Body of pancreas (tissue), 4 donors: ENCODE data around the gene MAP7D1. TPM values are rescaled to one million over a fixed set of nuclear protein-coding genes. Genes with fewer than 3 reads are reported as not detected.
"Not testable (repeated sequence)": the region's sequence is repeated elsewhere in the genome, so short reads cannot be mapped to it uniquely, and the experiment has no call there.

Source experiments
- ATAC-seq: fragments of 150-250 bp; one replicate; pipeline ENCODE4 v1.9.1; 2016
- DNase-seq, 4 donors: peaks; one replicate each; pipeline ENCODE4 v3.0.0-alpha.2; 2019
- H3K27ac ChIP-seq, 4 donors: fragments of 200-600 bp; sonication (generic); 1 replicate in 3 of 4; 2 replicates in 1 of 4; pipeline versions ENCODE4 v1.5.1 to v1.6.1; 2016 to 2019; ENCODE audit warnings: mild to moderate bottlenecking in 1 of 4, mixed read lengths in 1 of 4, moderate library complexity in 1 of 4
- H3K27me3 ChIP-seq, 2 donors: fragments of 200-600 bp; sonication (generic); one replicate each; pipeline ENCODE4 v1.6.0; 2016; ENCODE audit warnings: mild to moderate bottlenecking in 1 of 2
- H3K36me3 ChIP-seq, 2 donors: fragments of 200-600 bp; sonication (generic); replicated peaks in 1 of 2; 2 replicates each; pipeline ENCODE4 v1.5.1; 2016; ENCODE audit warnings: low read depth in 2 of 2; ENCODE audit not compliant: insufficient read depth in 1 of 2
- H3K4me1 ChIP-seq: fragments of 200-600 bp; sonication (generic); one replicate; pipeline ENCODE4 v1.6.0; 2016
- H3K4me3 ChIP-seq, 2 donors: fragments of 200-600 bp; sonication (generic); 1 replicate in 1 of 2; 2 replicates in 1 of 2; pipeline ENCODE4 v1.5.1; 2016 to 2019
- H3K9me3 ChIP-seq, 3 donors: fragments of 200-600 bp; sonication (generic); 1 replicate in 2 of 3; 2 replicates in 1 of 3; pipeline ENCODE4 v1.5.1; 2016
- CTCF ChIP-seq, 7 experiments: fragments of 450-650 bp in 4 of 7; fragments of 200-600 bp in 3 of 7; sonication (generic) in 3 of 7; IDR thresholded peaks; one replicate each; pipeline ENCODE4 v1.5.1; 2016 to 2019; ENCODE audit warnings: antibody characterized with exemption in 7 of 7
- POLR2A ChIP-seq, 3 donors: fragments of 450-650 bp; IDR thresholded peaks; one replicate each; pipeline ENCODE4 v1.6.1; 2016; ENCODE audit warnings: antibody characterized with exemption in 3 of 3, mild to moderate bottlenecking in 2 of 3
- WGBS, 2 donors: methylation state at CpG; one replicate each; pipeline ENCODE4 v1.1.5; 2017; 5-methylcytosine and 5-hydroxymethylcytosine counted together
- intact Hi-C: fragments of 100-400 bp; cut with DNase I; formaldehyde crosslinking; loops from one replicate; pipeline ENCODE4 v1.15.1; 2023
- small RNA-seq: library from RNA; depleted of rRNA; stranded (forward); fragments of <200 nt; gene quantifications from one replicate; pipeline ENCODE3, GENCODE V24; 2016
- total RNA-seq, 2 donors: library from RNA; depleted of rRNA; stranded (reverse); fragments of >200 nt; gene quantifications; one replicate each; pipeline ENCODE4 v1.1.0, GENCODE V29; 2016

Gene MAP7D1
- total RNA-seq, 2 donors from 2014 or later = 32.9 to 97.2 TPM

- no peaks in the 10 kb centered on the region for H3K27me3 ChIP-seq
- peak; percentile 62 for ATAC-seq
- intact Hi-C loops = no loop called here
- peak overlapping the region; percentile 79 to 97 for H3K4me3 ChIP-seq
- peak in 3 of 4 donors; percentile 70 to 85 (median 73) for DNase-seq
- no peaks in the 10 kb centered on the region for H3K36me3 ChIP-seq
- no peaks in the 10 kb centered on the region for H3K9me3 ChIP-seq
- peaks cover 37% of the 10 kb centered on the region for H3K4me1 ChIP-seq
- 0% methylated on average over 23 to 29 of the region's 29 CpGs for WGBS, 2 donors
- TF ChIP-seq CTCF (IDR thresholded peaks at IDR 0.05) = peak in 6 of 7 experiments; percentile 11 to 57 (median 49)
- no peak for TF ChIP-seq POLR2A (IDR thresholded peaks at IDR 0.05)
- peak overlapping the region; percentile 71 to 98 (median 96) for H3K27ac ChIP-seq
Measured at GRCh38 chr1:36224537-36225282, 68.8 kb downstream of the MAP7D1 start.

GRCh38 chr1:36225283-36225899 lies 69.4 kb downstream of the MAP7D1 start:
- DNase-seq = no peak
- ATAC-seq = no peak
- Histone ChIP-seq H3K4me3 (peak overlapping the region; percentile 79 to 97), H3K36me3 (no peaks in the 10 kb centered on the region), H3K4me1 (peaks cover 37% of the 10 kb centered on the region), H3K27me3 (no peaks in the 10 kb centered on the region), H3K9me3 (no peaks in the 10 kb centered on the region), H3K27ac (peak overlapping the region; percentile 71 to 98 (median 96))
- intact Hi-C loops = no loop called here
- WGBS, 2 donors = 6 to 7% methylated on average over 10 of the region's 10 CpGs
- no peak for TF ChIP-seq POLR2A (IDR thresholded peaks at IDR 0.05)
- TF ChIP-seq CTCF (IDR thresholded peaks at IDR 0.05) = no peak

GRCh38 chr1:36230279-36230678 lies 74.3 kb downstream of the MAP7D1 start:
- ATAC-seq, H3K36me3 ChIP-seq, DNase-seq, H3K4me3 ChIP-seq, H3K27ac ChIP-seq, H3K27me3 ChIP-seq, H3K9me3 ChIP-seq, intact Hi-C loops: not testable (repeated sequence)
- peaks cover 38% of the 10 kb centered on the region for H3K4me1 ChIP-seq
- 93 to 97% methylated on average over 12 of the region's 12 CpGs for WGBS, 2 donors

Small RNA genes within 50 kb of the gene (small RNA-seq; reads per million reads assigned to genes)
- not detected for gene RN7SL131P

Other genes starting within 250 kb of the MAP7D1 start
- 10 to 100 TPM; 10.9 to 12.2 TPM for gene AGO3, start 225.1 kb upstream of the MAP7D1 start, total RNA-seq
- gene TEKT2, start 72.1 kb upstream of the MAP7D1 start, total RNA-seq = 1 to 10 TPM; 1.3 to 1.6 TPM
- 10 to 100 TPM; 16.2 to 25.2 TPM for gene ADPRS, start 67.3 kb upstream of the MAP7D1 start, total RNA-seq
- 1 to 10 TPM; 1.3 to 1.6 TPM for gene COL8A2, start 30.9 kb upstream of the MAP7D1 start, total RNA-seq
- gene TRAPPC3, start 6.7 kb upstream of the MAP7D1 start, total RNA-seq = 10 to 100 TPM; 45.7 to 71.5 TPM
- 10 to 100 TPM; 27.4 to 32.2 TPM for gene THRAP3, start 68.3 kb downstream of the MAP7D1 start, total RNA-seq
- under 1 TPM; 0.33 to 0.52 TPM for gene SH3D21, start 150.2 kb downstream of the MAP7D1 start, total RNA-seq
- gene EVA1B, start 167.5 kb downstream of the MAP7D1 start, total RNA-seq = 10 to 100 TPM; 32.2 to 32.3 TPM
- 10 to 100 TPM; 25.2 to 30.3 TPM for gene STK40, start 229.8 kb downstream of the MAP7D1 start, total RNA-seq
- gene LSM10, start 241.7 kb downstream of the MAP7D1 start, total RNA-seq = 10 to 100 TPM; 12.2 to 21.8 TPM